ENCODE results near the gene UTY.

Gene UTY

DNA sequence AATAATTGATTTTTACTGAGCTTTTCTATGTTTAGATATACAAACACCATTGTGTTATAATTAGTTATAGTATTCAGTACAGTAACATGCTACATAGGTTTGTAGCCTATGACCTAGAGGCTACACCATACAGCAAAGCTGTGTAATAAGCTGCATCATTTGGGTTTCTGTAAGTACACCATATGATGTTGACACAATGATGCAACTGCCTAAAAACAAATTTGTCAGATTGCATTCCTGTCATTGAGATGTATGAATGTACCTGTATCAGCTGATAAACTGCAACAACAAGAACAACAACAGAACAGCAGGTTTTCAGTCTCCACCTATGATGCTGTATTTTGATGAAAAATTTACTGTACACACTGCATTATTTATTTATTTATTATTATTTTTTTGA, 64.3 kb downstream of the UTY start:
- DNase-seq (ENCODE audit: extremely low read depth, low read depth): no peak
- TF ChIP-seq, protein P1, sequence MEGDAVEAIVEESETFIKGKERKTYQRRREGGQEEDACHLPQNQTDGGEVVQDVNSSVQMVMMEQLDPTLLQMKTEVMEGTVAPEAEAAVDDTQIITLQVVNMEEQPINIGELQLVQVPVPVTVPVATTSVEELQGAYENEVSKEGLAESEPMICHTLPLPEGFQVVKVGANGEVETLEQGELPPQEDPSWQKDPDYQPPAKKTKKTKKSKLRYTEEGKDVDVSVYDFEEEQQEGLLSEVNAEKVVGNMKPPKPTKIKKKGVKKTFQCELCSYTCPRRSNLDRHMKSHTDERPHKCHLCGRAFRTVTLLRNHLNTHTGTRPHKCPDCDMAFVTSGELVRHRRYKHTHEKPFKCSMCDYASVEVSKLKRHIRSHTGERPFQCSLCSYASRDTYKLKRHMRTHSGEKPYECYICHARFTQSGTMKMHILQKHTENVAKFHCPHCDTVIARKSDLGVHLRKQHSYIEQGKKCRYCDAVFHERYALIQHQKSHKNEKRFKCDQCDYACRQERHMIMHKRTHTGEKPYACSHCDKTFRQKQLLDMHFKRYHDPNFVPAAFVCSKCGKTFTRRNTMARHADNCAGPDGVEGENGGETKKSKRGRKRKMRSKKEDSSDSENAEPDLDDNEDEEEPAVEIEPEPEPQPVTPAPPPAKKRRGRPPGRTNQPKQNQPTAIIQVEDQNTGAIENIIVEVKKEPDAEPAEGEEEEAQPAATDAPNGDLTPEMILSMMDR (IDR thresholded peaks at IDR 0.05; ENCODE audit: low read depth, low read length): no peak

DNA sequence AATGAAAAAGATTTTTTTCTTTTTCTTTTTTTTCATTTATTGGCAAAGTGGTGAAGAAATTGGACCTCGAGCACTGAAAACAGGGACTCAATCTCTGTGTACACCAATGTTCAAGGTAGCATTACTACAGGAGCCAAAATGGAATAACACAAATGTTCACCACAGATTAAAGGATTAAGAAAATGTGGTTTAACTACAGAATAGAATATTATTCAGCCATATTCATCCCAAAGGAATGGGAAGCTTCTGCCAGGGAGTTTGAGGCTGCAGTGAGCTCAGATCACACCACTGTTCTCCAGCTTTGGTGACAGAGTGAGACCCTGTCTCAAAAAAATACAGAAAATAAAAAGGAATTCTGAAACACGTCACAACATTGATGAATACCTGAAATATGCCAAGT, 81.0 kb downstream of the UTY start:
- no peak for DNase-seq (ENCODE audit: extremely low read depth, low read depth)
- TF ChIP-seq, protein P1 (IDR thresholded peaks at IDR 0.05; ENCODE audit: low read depth, low read length): no peak

DNA sequence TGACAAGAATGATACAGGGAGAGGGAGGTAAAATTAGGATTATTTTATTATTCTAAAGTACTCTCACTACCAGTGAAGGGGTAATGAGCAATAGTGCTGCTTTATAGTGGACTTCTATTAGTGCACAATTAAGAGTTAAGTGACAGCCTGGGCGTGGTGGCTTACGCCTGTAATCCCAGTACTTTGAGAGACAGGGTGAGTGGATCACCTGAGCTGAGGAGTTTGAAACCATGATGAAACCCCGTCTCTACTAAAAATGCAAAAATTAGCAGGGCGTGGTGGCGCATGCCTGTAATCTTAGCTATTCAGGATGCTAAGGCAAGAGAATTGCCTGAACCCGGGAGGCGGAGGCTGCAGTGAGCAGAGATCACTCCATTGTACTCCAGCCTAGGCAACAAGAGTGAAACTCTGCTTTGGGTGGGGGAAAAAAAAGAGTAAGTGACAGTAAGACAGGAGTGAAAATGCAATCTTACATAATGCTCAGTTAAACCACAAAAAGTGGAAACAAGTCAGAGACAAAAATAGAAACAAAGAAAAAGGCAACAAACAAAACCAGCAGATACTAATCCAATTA, 98.6 kb downstream of the UTY start:
- TF ChIP-seq, protein P1 (IDR thresholded peaks at IDR 0.05; ENCODE audit: low read depth, low read length): no peak
- DNase-seq (ENCODE audit: extremely low read depth, low read depth): no peak

DNA sequence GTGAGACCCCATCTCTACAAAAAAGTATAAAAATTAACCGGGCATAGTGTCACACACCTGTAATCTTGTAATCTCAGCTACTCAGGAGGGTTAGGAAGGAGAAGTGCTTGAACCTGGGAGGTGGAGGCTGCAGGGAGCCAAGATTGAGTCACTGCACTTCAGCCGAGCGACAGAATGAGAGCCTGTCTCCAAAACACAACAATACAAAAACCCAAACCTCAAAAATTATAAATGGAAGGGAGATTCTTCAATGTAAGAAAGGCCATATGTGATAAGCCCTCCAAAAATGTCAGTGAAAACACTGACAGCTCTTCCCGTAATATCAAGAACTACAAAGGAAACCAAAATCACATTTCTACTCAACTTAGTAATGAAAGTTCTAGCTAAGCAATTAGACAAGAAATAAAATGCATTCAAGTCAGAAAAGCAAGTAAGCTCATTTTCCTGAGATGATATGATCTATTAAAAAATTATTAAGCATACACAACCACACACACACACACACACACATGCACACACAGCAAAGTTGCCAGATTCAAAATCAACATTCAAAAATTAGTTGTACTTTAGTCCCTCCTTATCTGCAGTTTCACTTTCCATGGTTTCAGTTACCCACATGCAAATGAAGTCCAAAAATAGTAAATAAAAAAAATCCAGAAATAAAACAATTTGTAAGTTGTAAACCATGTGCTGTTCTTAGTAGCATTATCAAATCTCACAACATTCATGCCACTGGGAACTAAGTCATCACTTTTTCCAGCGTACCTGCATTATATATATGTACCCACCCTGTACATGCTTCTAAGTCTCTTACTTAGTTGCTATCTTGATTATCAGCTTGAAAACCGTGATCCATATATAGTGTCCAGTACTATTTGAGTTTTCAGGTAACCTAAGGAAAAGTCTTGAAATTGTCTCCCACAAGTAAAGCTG, 108.7 kb downstream of the UTY start:
- TF ChIP-seq, protein P1 (IDR thresholded peaks at IDR 0.05; ENCODE audit: low read depth, low read length): no peak
- DNase-seq (ENCODE audit: extremely low read depth, low read depth): no peak

DNA sequence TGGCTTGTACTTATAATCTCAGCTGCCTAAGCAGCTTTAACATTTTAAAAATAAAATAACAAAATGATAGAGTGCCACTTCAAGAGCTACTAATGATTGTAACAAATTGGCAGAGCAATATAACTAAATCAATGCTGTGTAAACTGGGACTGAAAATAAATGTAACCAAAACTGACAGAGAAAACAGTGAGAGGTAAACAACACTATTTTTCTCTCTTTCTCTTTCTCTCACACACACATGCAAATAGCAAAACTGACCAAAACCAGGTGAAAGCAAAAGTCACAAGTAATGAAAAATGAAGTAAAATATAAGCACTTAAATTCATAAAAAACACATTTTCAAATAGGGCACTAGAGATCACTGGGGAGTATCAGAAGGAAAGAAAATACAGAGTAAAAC, 109.6 kb downstream of the UTY start:
- TF ChIP-seq, protein P1 (IDR thresholded peaks at IDR 0.05; ENCODE audit: low read depth, low read length): no peak
- DNase-seq (ENCODE audit: extremely low read depth, low read depth): no peak

DNA sequence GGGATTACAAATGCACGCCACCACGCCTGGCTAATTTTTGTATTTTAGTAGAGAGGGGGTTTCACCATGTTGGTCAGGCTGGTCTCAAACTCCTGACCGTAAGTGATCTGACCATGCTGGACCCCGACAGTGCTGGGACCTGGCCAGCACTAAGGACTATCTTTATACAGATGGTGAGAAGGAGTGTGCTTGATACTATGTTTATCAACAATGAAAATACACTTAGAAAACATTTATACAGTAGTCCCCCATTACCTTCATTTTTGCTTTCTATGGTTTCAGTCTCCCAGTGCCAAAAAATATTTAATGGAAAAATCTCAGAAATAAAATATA, 111.4 kb downstream of the UTY start:
- DNase-seq (ENCODE audit: extremely low read depth, low read depth): no peak
- TF ChIP-seq, protein P1 (IDR thresholded peaks at IDR 0.05; ENCODE audit: low read depth, low read length): no peak

DNA sequence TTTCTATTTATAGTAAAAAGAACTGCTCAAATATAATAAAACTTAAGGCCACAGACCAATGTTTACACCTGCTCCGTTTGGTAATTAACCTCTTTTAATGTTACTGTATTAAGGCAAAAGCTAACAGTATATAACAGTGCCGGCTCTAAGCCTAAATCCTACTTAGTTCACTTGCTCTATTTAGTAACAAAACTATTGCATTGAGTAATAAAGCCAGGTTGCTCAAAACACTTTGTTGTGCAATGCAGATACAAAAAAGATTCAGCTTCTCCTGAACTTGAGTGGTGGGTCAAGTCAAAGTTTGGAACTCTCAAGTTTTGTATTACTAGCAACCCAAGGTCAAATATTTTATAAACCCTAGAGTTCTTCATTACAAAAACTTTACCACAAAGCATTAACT, 116.2 kb downstream of the UTY start:
- DNase-seq (ENCODE audit: extremely low read depth, low read depth): no peak

More for the DNA sequence above, 116.2 kb downstream of the UTY start:
- TF ChIP-seq, protein P1 (IDR thresholded peaks at IDR 0.05; ENCODE audit: low read depth, low read length): no peak

Data from AG09319 (cell line).